Measurements from ENCODE around the gene LPAR6. TPM values are rescaled to one million over a fixed set of nuclear protein-coding genes. Genes with fewer than 3 reads are reported as not detected.
"Not testable (repeated sequence)": the region's sequence is repeated elsewhere in the genome, so short reads cannot be mapped to it uniquely, and the experiment has no call there.

Gene LPAR6, protein sequence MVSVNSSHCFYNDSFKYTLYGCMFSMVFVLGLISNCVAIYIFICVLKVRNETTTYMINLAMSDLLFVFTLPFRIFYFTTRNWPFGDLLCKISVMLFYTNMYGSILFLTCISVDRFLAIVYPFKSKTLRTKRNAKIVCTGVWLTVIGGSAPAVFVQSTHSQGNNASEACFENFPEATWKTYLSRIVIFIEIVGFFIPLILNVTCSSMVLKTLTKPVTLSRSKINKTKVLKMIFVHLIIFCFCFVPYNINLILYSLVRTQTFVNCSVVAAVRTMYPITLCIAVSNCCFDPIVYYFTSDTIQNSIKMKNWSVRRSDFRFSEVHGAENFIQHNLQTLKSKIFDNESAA
- 4.9 and 5.4 TPM in 2 replicates for total RNA-seq

DNA sequence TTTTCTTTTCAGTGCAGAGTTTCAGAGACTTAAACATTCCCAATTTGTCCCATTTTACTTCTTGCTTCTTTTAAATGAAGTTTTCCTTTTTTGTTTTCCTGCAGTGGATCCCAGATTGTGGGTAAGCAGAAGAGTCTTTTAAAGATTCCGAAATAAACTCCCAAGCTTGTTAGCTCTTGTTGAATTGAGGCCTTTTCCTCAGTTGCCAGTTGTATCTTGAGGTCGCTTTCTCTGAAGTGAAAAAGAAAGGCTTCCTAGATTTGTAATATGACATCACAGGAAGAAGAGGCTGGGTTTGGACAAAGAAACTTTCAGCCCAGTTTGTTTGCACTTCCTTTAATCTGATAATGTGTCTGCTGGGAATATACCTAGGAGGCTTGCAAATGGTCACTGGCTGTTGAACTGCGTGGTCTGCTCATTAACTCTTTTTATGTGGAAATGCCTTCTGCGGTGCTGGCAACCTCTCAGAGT, at the start of gene LPAR6:
Gene LPAR6 (minus strand): TSS at position 233 of the 471 bp plus-strand sequence. CDS start 690 bp downstream, outside the sequence.
- Mint-ChIP-seq H3K36me3 (ENCODE audit: low read depth) (peaks cover 17% of the 10 kb centered on the region), H3K4me1 (ENCODE audit: low read depth) (peaks cover 44% of the 10 kb centered on the region), H3K27ac (peak within 1 kb of the TSS; percentile 94), H3K9me3 (peaks cover 15% of the 10 kb centered on the region), H3K4me3 (peak within 1 kb of the TSS; percentile 96), H3K27me3 (ENCODE audit: insufficient read depth) (no peaks in the 10 kb centered on the region)
- intact Hi-C loops (cut with micrococcal nuclease) = no loop called here
- DNase-seq (ENCODE audit: low spot score) = peak; percentile 6

DNA sequence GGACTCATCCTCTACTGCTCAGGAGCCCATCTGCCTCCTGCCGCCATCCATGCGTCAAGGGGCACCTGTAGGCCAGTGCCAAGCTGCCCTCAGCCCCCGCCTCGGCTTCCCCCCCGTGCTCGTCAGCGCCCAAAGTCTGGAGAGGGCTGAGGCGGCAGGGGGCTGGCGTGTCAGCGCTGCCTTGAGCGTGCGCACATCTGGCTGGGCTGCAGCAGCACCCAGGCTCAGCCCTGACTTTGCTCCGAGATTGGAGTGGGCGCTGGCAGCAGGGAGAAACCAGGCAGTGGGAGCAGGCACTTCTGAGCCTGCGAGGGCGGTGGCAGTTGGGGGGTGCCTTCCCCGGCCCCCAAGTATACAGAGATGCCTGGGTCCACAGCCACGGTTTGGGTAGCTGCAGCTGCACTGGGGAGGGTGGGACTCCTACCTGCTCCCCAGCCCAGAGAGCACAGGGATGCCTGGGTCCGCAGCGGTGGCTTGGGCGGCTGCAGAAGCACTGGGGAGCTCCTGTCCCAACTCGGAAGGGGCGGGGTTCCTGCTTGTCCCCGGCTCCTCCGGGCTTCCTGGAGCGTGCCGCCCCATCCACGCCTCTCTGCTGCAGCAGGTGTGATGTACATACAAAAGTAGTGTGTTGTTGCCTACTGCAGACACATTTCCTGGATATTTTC, 44.8 kb upstream of the LPAR6 start:
- H3K4me1 Mint-ChIP-seq (ENCODE audit: low read depth) = no peaks in the 10 kb centered on the region
- H3K36me3 Mint-ChIP-seq (ENCODE audit: low read depth) = peaks cover 45% of the 10 kb centered on the region
- intact Hi-C loops (cut with micrococcal nuclease) = no loop called here
- H3K4me3 Mint-ChIP-seq = no peak overlapping the region
- H3K27ac Mint-ChIP-seq = no peak overlapping the region
- peaks cover 8% of the 10 kb centered on the region for H3K9me3 Mint-ChIP-seq
- H3K27me3 Mint-ChIP-seq (ENCODE audit: insufficient read depth) = no peaks in the 10 kb centered on the region
- DNase-seq (ENCODE audit: low spot score) = no peak

DNA sequence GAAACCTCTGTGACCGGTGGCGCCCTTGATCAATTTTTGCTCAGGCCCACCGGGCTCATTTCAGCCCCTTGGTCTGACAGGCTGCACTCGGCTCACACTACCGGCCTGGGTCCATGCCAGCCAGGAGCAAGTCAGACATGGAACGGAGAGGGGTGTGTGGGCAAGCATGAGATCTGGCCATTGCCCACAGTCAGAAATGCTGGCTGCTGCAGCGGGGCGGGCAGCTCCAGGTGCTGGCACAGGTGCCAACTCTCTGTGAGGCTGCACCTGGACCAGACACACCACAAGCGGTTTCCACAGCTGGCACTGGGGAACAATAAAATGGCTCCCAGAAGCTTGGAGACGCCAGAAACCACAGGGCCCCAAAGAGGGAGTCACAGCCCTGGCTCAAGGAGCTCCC, 43.6 kb upstream of the LPAR6 start:
- peaks cover 14% of the 10 kb centered on the region for H3K9me3 Mint-ChIP-seq
- no peak for DNase-seq (ENCODE audit: low spot score)
- intact Hi-C loops (cut with micrococcal nuclease) = no loop called here
- peaks cover 47% of the 10 kb centered on the region for H3K36me3 Mint-ChIP-seq (ENCODE audit: low read depth)
- no peaks in the 10 kb centered on the region for H3K4me1 Mint-ChIP-seq (ENCODE audit: low read depth)
- no peak overlapping the region for H3K4me3 Mint-ChIP-seq
- H3K27me3 Mint-ChIP-seq (ENCODE audit: insufficient read depth) = no peaks in the 10 kb centered on the region
- no peak overlapping the region for H3K27ac Mint-ChIP-seq

DNA sequence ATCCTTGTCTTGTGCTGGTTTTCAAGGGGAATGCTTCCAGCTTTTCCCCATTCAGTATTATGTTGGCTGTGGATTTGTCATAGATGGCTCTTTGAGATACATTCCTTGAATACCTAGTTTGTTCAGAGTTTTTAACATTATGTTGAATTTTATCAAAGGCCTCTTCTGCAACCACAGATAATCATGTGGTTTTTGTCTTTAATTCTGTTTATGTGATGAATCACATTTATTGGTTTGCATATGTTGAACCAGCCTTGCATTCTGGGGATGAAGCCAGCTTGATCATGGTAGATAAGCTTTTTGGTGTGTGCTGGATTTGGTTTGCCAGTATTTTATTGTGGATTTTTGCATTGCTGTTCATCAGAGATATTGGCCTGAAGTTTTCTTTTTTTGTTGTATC, 38.3 kb upstream of the LPAR6 start:
- intact Hi-C loops (cut with micrococcal nuclease); DNase-seq (ENCODE audit: low spot score); H3K4me3 Mint-ChIP-seq; H3K27ac Mint-ChIP-seq; H3K27me3 Mint-ChIP-seq (ENCODE audit: insufficient read depth): not testable (repeated sequence)
- Mint-ChIP-seq H3K4me1 (ENCODE audit: low read depth) (peaks cover 20% of the 10 kb centered on the region), H3K9me3 (peaks cover 28% of the 10 kb centered on the region), H3K36me3 (ENCODE audit: low read depth) (peaks cover 32% of the 10 kb centered on the region)

DNA sequence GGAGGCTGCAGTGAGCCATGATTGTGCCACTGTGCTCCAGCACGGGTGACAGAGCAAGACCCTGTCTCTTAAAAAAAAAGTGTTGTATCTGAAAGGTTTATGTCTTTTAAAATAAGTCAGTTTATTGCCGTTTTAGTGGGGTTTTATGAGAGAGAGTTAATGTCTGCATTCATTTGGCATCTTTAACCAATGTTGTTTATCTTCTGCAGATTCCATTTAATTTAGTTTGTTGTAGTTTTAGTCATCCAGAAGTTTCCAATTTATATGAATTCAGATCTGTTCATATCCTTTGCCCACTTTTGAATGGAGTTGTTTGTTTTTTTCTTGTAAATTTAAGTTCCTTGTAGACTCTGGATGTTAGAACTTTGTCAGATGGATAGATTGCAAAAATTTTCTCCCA, 36.7 kb upstream of the LPAR6 start:
- Mint-ChIP-seq H3K4me3 (no peak overlapping the region), H3K36me3 (ENCODE audit: low read depth) (peaks cover 30% of the 10 kb centered on the region), H3K4me1 (ENCODE audit: low read depth) (peaks cover 21% of the 10 kb centered on the region), H3K9me3 (peaks cover 28% of the 10 kb centered on the region), H3K27me3 (ENCODE audit: insufficient read depth) (no peaks in the 10 kb centered on the region), H3K27ac (no peak overlapping the region)
- intact Hi-C loops (cut with micrococcal nuclease) = loop anchor here (10.0 kb wide), 1 partner anchor 45 kb away; no protein-coding TSS in a partner anchor
- no peak for DNase-seq (ENCODE audit: low spot score)

DNA sequence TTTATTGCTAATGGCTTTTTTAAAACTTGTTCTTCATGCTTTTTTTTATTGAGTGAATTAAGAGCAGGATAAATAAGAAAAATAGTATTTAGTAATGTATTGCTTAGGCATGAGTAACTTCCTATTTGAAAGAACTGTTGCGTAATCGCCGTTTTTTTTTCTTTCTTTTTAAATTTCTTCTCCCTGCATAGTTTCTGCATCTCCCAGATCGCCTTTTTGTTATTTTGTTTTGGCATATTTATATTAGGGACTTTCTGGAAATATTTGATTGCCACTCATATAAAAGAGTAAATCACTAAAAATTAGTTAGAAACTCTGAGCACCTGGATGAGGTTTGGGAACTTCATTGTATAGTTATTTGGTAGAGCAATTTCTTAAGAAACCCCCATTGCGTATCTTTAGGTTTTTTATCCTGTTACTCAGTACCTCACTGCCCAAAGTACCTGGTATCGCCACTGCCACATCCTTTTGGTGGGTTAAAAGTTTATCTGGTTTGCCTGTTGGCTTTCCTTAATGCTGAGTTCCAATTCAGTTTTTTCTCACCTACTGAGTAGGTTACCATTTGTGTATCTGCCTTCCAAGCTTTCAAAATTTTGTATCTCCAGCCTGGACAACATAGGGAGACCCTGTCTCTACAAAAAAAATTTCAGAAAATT, 36.2 kb upstream of the LPAR6 start:
- intact Hi-C loops (cut with micrococcal nuclease) = loop anchor here (10.0 kb wide), 1 partner anchor 46 kb away; no protein-coding TSS in a partner anchor
- no peaks in the 10 kb centered on the region for H3K27me3 Mint-ChIP-seq (ENCODE audit: insufficient read depth)
- peaks cover 27% of the 10 kb centered on the region for H3K4me1 Mint-ChIP-seq (ENCODE audit: low read depth)
- DNase-seq (ENCODE audit: low spot score) = no peak
- H3K9me3 Mint-ChIP-seq = peaks cover 28% of the 10 kb centered on the region
- no peak overlapping the region for H3K4me3 Mint-ChIP-seq
- H3K27ac Mint-ChIP-seq = no peak overlapping the region
- peaks cover 30% of the 10 kb centered on the region for H3K36me3 Mint-ChIP-seq (ENCODE audit: low read depth)

DNA sequence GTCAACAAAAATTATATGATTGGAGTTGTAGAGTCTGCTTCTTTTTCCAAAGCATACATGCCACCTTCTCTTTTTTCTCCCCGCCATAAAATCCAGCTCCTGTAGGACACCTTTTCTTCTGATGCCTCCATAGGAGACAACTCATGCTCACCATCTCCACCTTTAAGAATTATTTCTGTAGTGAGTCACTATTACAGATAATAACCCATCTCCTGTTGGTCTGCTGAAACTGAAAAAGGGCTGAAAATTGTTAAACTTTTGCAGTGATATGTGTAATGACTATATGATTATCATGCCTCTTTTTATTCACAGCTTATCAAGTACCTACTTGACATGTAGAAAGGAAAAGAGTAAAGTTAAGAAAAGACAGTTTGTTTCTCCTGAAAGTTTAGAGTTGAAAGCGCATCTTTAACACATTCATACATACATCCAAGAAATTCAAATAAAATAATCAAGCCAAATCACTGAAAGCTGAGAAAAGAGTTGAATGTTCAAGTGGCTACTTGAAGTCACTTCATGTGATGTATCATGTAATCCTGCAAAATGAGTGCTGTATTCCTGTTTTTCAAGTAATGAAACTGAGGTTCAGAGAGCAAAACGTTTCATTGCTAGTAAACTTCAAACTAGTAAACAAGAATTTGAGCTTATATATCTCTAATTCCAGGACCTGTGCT, 35.5 kb upstream of the LPAR6 start:
- intact Hi-C loops (cut with micrococcal nuclease) = loop anchor here (10.0 kb wide), 1 partner anchor 46 kb away; no protein-coding TSS in a partner anchor
- no peak overlapping the region for H3K27ac Mint-ChIP-seq
- H3K4me1 Mint-ChIP-seq (ENCODE audit: low read depth) = peaks cover 33% of the 10 kb centered on the region
- H3K36me3 Mint-ChIP-seq (ENCODE audit: low read depth) = peaks cover 25% of the 10 kb centered on the region
- DNase-seq (ENCODE audit: low spot score) = no peak
- H3K9me3 Mint-ChIP-seq = peaks cover 27% of the 10 kb centered on the region
- H3K4me3 Mint-ChIP-seq = peak overlapping the region; percentile 13
- H3K27me3 Mint-ChIP-seq (ENCODE audit: insufficient read depth) = no peaks in the 10 kb centered on the region

DNA sequence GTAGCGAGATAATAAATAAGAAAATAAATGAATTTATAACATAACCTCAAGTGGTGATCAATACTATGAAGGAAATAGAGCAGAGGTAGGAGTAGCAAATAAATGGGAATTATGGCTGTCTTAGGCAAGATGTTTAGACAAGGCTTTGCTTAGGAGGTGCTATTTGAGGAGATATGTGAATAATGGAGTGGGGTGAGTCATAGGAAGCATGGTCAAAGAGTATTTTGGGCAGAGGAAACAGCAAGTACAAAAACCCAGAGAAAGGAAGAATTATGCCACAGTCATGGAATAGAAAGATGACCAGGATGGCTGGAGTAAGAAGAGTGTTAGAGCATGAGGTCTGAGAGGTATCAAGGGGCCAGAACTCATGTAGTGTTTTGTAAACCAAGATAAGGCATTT, 33.6 kb upstream of the LPAR6 start:
- H3K27me3 Mint-ChIP-seq (ENCODE audit: insufficient read depth) = no peaks in the 10 kb centered on the region
- no peak overlapping the region for H3K4me3 Mint-ChIP-seq
- peaks cover 33% of the 10 kb centered on the region for H3K4me1 Mint-ChIP-seq (ENCODE audit: low read depth)
- no peak overlapping the region for H3K27ac Mint-ChIP-seq
- peaks cover 14% of the 10 kb centered on the region for H3K9me3 Mint-ChIP-seq
- no peak for DNase-seq (ENCODE audit: low spot score)
- intact Hi-C loops (cut with micrococcal nuclease) = loop anchor here (10.0 kb wide), 1 partner anchor 48 kb away; no protein-coding TSS in a partner anchor
- peaks cover 11% of the 10 kb centered on the region for H3K36me3 Mint-ChIP-seq (ENCODE audit: low read depth)

DNA sequence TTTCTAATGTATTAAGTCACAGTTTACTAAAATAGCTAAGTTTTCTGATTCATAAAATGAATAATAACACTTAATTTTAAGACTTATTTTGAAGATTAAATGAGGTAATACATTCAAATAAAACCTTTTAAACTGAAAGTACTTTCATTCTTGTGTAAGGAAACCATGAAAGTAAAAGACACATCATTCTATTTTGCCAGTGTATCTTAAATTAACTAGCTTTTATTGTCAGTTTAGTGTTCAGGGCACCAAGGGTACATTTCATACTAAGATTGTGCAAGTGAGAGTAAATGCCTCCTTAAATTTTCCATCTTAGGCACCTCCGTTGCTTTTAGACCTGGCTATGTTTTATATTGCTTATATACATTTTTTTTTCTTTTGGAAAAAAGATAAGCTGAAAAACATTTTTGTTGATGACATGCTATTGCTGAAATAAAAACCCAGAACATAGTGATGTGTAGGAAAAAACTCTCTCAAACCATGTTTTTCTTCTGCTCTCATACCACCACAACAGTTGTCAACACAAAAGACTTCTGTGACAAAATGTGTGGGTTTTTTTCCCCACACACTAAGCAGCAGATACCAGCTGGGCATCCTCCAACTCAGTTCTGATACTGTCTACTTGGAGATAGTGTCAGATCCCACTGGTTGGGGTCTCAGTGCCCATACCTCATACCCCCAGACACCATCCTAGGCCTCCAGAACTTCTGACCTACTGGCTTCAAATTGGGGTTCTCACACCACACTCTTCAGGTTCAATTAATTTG, 30.7 kb upstream of the LPAR6 start:
- Mint-ChIP-seq H3K4me1 (ENCODE audit: low read depth) (peaks cover 18% of the 10 kb centered on the region), H3K27me3 (ENCODE audit: insufficient read depth) (no peaks in the 10 kb centered on the region), H3K9me3 (no peaks in the 10 kb centered on the region), H3K36me3 (ENCODE audit: low read depth) (peaks cover 3% of the 10 kb centered on the region), H3K27ac (peak overlapping the region; percentile 64), H3K4me3 (peak overlapping the region; percentile 19)
- intact Hi-C loops (cut with micrococcal nuclease) = loop anchor here (1.0 to 10.0 kb wide), 3 partner anchors 40 to 119 kb away; no protein-coding TSS in a partner anchor
- DNase-seq (ENCODE audit: low spot score) = no peak

DNA sequence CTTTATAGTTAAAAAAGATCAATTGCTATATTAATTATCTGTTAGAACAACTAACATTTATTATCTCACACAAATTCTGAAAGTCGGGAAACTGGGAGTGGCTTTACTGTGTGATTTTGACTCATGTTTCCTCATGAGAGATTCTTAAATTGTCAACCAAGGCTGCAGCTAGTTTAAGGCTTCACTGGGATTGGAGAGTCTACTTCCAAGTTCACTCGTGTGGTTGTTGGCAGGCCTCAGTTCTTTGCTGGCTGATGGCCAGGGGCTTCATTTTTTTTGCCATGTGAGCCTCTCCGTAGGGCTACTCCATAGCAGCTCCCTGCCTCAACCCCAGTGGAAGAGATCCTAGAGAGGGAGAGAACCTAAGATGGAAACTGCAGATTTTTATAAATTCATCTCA, 24.5 kb upstream of the LPAR6 start:
- no peak overlapping the region for H3K4me3 Mint-ChIP-seq
- intact Hi-C loops (cut with micrococcal nuclease) = no loop called here

DNA sequence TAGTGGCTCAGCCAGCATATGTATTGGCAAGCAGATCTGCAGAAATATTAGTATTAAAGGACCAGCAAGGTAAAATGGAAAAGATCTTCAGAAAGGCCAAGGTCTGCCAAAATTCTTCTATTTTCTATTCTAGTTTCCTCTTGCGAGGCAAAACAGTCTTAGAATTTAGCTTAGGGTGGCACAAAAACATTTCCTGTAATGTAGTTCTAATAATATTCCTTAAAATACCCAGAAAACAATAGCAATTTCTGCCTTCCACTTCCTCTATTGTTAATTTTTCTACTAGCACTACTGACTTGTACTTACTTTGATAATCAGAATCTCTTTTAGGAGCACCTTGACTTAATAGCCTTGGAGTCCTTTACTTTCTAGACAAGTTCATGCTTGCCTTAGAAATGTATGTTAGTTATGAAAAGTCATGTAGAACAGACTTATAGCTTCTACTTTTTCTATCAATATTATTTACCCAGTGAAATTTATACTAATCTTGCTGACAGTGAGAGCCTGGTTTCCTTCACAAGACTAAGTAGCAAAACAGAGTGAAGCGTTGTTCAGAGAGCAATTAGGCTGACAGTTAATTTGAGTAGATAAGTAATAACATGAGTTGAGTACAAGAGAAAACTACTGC, 23.9 kb upstream of the LPAR6 start:
- intact Hi-C loops (cut with micrococcal nuclease) = no loop called here
- Mint-ChIP-seq H3K4me3 (no peak overlapping the region), H3K36me3 (ENCODE audit: low read depth) (peaks cover 16% of the 10 kb centered on the region), H3K9me3 (no peaks in the 10 kb centered on the region), H3K27me3 (ENCODE audit: insufficient read depth) (no peaks in the 10 kb centered on the region), H3K27ac (no peak overlapping the region), H3K4me1 (ENCODE audit: low read depth) (peaks cover 26% of the 10 kb centered on the region)
- no peak for DNase-seq (ENCODE audit: low spot score)

More for the DNA sequence above, 24.5 kb upstream of the LPAR6 start:
- Mint-ChIP-seq H3K36me3 (ENCODE audit: low read depth) (peaks cover 16% of the 10 kb centered on the region), H3K4me1 (ENCODE audit: low read depth) (peaks cover 20% of the 10 kb centered on the region), H3K9me3 (no peaks in the 10 kb centered on the region), H3K27ac (no peak overlapping the region), H3K27me3 (ENCODE audit: insufficient read depth) (no peaks in the 10 kb centered on the region)
- no peak for DNase-seq (ENCODE audit: low spot score)

Measured in activated T-helper 1 cell treated with anti-CD3 and anti-CD28 coated beads, Interleukin-12 subunit alpha, Interleukin-12 subunit beta, Interleukin-2, Interleukin-4 antibody, amounts not matched to agents 30 ng/mL and 10 ng/mL and 1 ng/mL, durations not matched to agents 14 hours and 24 hours and 36 hours (primary cell).